NCI-H2107 treated with DMSO at 0.1 percent for 48 hours (cell line): ENCODE measurements around the gene CCNL2.
A peak's percentile ranks its signal among the peaks of the same experiment; 100 is the strongest.
"Not testable (repeated sequence)": the region's sequence is repeated elsewhere in the genome, so short reads cannot be mapped to it uniquely, and the experiment has no call there.

Source experiments
- DNase-seq: peaks from one replicate; lab custom pipeline; 2025; ENCODE audit not compliant: unreplicated experiment; lab: John Stamatoyannopoulos, UW

CCNL2 gene

DNA sequence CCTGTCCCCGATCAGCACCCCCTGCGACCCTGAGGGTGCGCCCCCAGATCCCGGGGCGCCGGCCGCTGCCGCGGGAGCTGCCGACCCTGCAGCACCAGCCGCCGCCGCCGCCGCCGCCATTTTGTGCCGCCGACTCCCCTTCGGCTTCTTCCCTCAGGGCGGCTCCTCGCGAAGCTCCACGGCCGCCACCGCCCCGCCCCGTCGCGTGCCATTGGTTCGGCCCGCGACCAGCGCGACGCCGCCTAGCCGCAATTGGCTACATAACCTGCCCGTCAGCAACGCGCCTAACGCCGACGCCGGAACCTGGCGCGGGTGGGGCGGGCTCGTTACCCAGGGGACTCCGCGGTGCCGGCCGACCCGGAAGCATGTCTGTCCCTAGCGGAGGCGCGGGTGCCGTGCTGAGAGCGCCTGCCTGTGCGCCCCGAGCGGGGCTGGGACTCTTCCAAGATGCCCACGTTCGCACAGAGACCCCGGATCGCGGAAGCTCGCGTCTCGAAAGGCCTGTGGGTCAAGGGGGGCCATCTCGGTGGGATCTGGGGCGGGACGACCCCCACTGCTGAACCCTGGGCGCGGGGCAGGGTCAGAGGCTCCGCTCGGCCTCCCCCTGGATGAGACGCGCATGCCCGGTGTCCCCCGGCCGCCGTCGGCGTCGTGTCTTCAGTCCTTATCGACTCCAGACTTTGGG, at the start of gene CCNL2:
Gene CCNL2, minus strand, starts transcription at position 149 of the 685 bp plus-strand sequence. Its CDS starts 29 bp downstream, at position 120.
- peak; percentile 25 for DNase-seq

GRCh38 chr1:1446631-1447030, 47.5 kb upstream of the CCNL2 start:
- not testable (repeated sequence) for DNase-seq

GRCh38 chr1:1442069-1442770, 43.1 kb upstream of the CCNL2 start:
- no peak for DNase-seq

- DNase-seq = no peak
These were observed 42.1 kb upstream of the CCNL2 start for GRCh38 chr1:1441002-1441888.

GRCh38 chr1:1440262-1441001, 41.3 kb upstream of the CCNL2 start:
- no peak for DNase-seq

DNA sequence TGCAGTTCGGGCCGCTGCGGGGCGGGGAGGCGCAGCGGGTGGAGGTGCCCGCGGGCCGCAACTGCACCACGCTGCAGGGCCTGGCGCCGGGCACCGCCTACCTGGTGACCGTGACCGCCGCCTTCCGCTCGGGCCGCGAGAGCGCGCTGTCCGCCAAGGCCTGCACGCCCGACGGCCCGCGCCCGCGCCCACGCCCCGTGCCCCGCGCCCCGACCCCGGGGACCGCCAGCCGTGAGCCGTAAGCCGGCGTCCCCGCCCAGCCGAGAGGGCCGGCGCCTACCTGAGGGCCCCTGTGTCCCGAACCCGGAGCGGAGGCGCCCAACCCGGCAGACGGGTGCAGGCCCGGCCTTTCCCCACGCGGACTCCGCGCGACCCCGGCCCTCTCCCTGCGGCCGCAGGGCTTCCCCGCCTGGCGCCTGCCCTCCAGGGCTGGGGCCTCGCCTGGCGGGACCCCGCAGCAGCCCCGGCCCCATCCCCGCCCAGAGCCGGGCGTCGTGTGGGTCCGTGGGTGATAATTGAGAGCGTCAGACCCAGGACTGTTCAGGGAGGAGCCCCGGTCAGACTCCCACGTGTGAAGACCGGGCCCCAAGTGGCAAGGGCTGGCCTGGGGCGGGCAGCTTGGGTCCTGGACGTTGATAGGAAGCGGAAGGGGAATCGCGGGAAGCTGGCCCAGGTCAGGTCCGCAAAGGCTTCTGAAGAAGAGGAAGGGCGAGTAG, 40.6 kb upstream of the CCNL2 start:
- DNase-seq = no peak

GRCh38 chr1:1438531-1439381, 39.6 kb upstream of the CCNL2 start:
- no peak for DNase-seq

DNA sequence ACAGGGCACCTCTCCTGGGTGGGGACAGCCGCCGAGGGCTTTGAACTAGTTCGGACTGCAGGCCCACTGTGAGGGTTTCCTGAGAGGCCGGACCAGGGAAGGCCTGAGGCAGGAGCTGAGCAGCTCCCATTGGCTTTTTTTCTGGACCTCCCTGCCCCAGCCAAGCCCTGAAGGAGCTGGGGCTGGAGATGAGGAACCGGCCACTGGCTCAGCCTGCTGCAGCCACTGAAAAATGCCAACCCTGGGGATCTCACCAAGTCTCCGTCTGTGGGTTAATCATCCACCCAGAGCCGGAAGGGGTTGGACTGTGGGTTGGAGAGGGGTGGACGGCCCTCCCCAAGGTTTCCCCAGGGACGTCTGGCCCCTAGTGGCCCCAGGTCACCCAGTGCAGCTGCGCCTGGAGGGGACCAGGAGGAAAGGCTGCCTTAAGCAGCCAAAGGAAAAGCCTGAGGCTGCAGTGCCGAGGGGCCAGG, 38.8 kb upstream of the CCNL2 start:
- DNase-seq = no peak

GRCh38 chr1:1437033-1437903, 38.1 kb upstream of the CCNL2 start:
- DNase-seq = no peak

DNA sequence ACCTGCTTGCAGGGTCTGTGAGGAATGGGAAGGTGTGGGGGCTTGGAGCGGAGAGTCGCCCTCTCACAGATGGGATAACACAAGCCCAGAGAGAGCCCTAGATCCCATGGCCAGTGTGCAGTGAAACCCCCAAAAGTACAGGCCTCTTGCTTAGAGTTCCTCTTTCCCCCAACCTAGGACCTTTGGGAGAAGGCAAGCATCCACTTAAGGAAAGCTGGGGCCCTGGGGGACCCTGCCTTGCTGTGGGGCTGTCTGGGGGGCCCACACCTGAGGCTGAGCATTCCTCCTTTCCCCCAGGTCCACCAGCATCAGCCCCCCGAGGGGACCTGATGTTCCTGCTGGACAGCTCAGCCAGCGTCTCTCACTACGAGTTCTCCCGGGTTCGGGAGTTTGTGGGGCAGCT, 37.5 kb upstream of the CCNL2 start:
- no peak for DNase-seq

GRCh38 chr1:1435911-1436629, 36.9 kb upstream of the CCNL2 start:
- no peak for DNase-seq

GRCh38 chr1:1435106-1435903, 36.2 kb upstream of the CCNL2 start, which contains the start of gene VWA1:
Gene VWA1 (plus strand): TSS chr1:1435690. CDS start chr1:1435749, 59 bp downstream.
- no peak for DNase-seq

GRCh38 chr1:1434824-1435105, 35.6 kb upstream of the CCNL2 start:
- DNase-seq = no peak

- DNase-seq = no peak
These were observed 35.1 kb upstream of the CCNL2 start for GRCh38 chr1:1434131-1434823.

GRCh38 chr1:1433804-1434130, 34.6 kb upstream of the CCNL2 start:
- DNase-seq = no peak

DNA sequence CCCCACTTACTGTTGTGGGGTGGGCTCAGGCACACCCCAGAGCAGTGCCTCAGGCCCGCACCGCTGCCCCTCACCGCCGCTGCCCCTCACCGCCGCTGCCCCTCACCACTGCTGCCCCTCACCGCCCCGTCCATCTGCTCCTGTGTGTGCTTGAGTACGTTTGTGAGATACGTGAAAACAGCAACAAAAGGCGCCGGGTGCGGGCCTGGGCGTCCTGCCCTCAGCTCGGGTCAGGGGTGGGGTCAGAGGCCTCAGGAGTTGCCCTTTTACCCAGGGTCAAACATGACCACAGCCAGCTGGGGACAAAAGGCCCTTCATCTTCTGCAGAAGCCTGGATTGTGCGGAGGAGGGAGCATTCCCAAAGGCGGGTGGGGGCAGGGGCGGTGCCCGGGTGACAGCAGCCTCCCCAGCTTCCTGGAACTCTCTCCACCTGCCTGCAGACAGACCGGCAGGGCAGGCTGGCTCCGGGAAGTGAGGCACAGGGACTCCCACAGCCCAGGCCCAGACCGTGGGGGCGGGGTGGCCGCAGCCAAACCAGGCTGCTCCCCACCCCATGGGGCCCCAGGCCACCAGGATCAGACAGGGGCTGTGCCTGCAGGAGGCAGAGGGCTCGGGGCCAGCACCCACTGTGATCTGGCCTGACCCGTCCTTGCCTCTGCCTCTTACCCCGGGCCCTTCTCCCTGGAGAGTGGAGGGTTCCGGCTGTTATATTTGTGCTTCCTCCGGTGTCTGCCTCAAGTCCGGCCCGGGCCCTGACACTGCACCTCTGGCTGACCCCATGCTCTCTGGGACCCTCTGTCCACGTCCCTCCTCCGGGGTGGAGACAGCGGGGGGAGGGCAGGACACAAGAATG, 34.0 kb upstream of the CCNL2 start:
- no peak for DNase-seq
